Effector CD8-positive, alpha-beta T cell (primary cell): Measurements from ENCODE around the gene ZMIZ1.

Source experiments
- DNase-seq: peaks from one replicate; lab custom pipeline; 2025; lab: John Stamatoyannopoulos, UW

Gene ZMIZ1

GRCh38 chr10:79285315-79286197 is 216.8 kb downstream of the ZMIZ1 start:
- no peak for DNase-seq

DNA sequence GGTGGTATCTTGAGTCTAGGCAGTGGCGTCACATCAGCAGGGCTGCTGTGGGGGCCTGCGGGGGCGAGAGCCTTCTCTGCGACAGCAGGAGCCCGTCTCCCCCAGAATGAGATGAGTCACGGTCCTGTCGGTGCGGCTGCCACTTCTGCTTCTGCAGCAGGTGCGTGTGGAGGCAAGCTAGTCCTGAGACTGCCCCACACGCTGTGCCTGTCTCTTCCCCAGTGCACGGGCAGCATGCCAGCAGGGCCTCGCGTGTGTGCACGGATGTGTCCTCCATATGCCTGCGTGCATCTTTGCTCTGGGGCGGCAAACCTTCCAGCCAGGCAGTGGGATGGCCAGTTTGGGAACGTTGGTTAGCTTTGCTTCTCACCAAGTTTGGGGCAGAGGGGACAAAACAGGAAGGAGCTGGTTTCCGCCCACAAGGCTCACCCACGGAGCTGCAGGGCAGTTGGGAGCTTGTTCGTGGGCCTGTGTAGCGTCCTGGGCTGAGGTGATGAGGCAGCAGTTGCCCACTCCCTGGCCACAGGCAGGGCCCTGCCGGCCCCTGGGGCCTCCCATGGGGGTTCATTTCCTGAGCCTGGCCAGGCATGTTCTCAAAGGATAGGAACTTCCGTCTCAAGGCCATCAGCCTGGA is 217.7 kb downstream of the ZMIZ1 start:
- peak; percentile 38 for DNase-seq

DNA sequence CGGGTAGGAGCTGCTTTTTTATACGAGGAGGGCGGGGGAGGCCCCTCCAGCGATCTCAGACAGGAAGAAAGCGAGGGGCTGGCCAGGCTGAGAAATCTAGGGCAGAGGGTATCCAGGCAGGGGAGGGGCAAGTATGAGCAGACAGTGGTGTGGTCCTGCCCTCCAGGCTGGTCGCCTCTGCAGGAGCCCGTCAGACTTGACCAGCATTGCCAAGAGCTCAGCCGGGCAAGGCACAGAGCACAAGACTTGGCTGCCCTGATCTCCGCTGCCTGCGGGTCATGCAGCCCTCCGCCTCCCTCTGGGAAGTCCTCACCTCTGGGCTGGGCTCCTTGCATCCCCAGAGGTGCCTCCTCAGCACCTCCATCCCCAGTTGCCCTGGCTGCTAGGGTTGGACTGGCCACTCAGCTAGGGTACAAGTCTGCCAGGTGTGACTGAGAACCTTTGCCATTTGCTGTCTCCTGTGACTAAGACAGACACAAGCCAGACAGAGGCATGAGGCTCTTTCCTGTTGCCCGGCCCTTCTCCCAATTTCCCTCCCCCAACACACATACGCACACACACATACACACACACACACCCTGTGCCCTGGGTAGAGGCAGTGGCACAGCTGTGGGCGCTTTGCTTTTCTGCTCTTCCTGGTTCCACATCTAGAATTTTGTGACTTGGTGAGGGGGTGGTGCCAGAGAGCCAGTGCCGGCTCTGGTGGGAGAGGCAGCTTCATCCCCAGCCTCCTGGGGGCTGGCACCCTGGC is 219.4 kb downstream of the ZMIZ1 start:
- DNase-seq = no peak

- DNase-seq = no peak
Measured at GRCh38 chr10:79289801-79290200, 221.0 kb downstream of the ZMIZ1 start.

DNA sequence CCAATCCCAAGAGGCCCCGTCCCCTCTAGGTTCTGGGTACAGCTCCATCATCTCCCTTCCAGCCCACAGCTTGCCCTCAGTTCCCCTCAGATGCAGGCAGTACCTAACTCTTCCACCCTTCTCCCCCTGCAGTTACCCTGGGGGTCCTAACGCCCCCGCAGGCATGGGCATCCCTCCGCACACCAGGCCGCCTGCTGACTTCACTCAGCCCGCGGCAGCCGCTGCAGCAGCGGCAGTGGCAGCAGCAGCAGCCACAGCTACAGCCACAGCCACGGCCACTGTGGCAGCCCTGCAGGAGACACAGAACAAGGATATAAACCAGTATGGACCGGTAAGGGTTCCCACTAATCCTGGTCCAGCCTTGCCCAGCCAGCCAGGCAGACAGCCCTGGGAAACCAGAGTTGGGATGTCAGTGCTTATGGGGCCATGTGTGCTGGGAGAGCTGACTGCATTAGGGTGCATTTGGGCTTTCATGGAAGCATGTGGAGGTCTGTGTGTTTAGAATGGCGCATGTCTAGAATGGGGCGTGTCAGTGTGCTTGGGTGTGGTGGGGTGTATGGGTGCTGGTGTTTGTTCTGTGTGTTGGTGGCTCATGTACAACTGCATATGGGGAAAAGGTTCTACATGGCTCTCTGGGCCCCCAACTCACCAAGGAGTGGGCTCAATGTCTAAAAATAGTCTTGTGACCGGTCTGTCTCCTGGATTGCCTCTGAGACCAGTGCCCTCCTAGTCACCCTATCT is 223.4 kb downstream of the ZMIZ1 start:
- DNase-seq = no peak

GRCh38 chr10:79292891-79293746 is 224.4 kb downstream of the ZMIZ1 start:
- DNase-seq = no peak

DNA sequence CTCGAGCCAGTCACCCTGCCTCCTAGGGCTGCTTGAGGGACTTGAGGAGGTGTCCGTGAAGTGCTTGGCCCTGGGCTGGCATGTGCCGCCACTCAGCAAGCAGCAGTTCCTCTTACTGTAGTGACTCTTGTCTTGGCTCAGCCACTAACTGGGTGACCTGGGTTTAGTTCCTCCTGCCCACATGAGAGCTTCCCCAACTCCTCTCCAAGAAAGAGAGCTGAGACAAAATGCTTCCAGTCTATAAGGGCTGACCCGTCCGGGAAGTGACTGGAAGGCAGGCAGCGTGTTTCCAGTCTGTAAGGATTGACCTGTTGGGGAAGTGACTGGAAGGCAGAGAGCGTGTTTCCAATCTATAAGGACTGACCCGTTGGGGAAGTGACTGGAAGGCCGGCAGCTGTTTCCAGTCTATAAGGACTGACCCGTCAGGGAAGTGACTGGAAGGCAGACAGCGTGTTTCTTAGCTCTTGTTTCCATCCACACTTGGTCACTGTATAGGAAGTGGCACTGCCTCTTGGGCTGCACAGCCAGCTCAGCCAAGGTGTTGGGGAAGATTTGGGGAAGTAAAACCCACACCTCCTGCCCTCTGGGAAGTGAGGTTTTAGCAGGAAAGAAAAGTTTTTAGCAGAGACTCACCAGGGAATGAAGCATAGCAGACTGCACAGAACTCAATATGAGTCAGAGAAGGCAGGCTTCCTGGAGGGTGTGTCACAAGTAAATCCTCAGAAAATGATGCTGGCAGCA is 225.2 kb downstream of the ZMIZ1 start:
- no peak for DNase-seq

DNA sequence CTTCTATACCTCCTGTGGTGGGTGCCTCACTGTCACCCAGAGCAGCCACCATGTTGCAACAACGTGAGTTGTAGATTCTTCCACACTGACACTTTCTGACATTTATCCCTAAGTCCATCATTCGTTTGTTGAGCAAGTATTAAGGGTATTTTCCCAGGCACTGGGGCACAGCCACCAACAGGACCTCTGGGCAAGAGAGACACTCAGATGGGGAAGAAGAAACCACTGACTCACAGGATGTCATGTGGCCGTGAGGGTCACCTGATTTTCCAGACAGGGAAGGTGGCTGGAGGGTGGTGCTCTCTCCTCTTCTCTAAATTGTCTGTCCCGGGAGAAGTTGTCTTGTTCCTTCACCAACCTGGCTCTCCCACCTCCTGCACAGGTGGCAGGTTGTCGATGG is 226.8 kb downstream of the ZMIZ1 start:
- DNase-seq = no peak

- DNase-seq = no peak
Measured at GRCh38 chr10:79296431-79296830, 227.7 kb downstream of the ZMIZ1 start.

DNA sequence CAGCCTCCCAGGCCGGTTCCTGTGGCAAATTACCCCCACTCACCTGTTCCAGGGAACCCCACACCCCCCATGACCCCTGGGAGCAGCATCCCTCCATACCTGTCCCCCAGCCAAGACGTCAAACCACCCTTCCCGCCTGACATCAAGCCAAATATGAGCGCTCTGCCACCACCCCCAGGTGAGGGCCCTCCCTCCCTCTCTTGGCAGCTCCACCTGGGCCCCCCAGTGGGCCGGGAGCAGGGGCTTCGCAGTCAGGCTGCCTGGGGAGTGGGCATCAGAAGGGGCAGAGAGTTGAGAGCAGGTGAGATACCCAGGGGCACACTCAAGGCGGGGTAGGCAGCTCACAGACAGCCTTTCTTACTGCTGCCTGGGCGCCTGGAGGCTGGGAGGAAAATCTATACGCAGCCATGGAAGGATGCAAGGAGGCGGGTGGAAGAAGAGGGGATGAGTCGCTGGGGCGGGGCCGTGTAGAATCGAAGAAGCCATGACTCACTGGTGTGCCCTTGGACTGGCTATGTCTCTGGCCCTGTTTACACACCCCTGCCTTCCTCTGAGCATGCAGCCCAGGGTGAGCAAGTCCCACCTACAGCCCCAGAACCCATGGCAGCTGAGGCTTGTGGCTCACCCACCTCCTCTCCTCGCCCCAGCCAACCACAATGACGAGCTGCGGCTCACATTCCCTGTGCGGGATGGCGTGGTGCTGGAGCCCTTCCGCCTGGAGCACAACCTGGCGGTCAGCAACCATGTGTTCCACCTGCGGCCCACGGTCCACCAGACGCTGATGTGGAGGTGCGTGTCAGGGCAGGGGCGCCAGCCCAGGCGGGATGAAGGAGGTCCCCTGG is 229.9 kb downstream of the ZMIZ1 start:
- DNase-seq = no peak

DNA sequence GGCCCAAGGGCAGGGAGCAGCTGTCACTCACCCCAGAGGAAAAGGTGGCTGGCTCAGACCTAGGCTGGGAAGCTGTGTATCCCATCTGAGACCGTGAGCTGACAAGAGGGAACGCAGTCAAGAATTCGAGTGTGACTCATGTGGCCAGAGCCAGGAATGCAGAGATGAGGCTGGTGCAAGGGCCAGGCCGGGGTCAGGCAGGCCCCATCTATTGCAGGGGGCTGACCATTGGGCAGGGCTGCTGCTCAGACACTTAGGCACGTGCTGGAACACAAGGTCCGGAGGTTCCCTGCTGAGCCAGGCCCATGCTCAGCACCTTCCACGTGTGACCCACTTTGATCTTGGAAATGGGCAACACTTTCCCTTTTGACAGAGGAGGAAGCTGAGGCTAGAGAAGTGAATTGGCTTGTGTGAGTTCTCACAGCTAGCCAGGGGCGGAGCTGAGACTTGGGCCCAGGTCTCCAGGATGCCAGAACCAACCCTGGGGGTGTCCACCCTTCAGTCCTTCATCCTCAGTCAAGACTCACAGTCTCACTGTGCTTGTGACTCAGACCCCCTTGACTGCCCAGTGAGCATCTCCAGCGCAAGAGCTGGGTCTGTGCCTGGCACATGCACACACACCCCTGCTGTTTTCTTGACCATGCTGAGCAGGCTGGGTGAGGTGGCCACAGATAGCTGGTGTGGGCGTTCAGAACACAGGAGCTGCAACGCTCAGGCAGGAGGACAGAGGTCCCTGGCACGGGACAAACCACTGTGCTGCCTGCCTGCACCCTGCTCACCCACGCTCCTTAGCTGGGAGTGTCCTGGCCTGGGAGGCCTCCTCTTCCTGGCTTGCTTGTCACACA is 230.9 kb downstream of the ZMIZ1 start:
- no peak for DNase-seq

DNA sequence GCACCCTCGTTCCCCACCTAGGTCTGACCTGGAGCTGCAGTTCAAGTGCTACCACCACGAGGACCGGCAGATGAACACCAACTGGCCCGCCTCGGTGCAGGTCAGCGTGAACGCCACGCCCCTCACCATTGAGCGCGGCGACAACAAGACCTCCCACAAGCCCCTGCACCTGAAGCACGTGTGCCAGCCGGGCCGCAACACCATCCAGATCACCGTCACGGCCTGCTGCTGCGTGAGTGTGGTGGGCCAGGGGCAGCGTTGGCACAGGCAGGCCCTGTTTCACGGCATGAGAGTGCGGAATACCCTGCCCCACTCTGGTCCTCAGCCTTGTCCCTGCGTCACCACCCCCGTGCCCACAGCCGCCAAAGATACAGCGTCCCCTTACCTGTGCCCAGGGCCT is 231.9 kb downstream of the ZMIZ1 start:
- DNase-seq = no peak

DNA sequence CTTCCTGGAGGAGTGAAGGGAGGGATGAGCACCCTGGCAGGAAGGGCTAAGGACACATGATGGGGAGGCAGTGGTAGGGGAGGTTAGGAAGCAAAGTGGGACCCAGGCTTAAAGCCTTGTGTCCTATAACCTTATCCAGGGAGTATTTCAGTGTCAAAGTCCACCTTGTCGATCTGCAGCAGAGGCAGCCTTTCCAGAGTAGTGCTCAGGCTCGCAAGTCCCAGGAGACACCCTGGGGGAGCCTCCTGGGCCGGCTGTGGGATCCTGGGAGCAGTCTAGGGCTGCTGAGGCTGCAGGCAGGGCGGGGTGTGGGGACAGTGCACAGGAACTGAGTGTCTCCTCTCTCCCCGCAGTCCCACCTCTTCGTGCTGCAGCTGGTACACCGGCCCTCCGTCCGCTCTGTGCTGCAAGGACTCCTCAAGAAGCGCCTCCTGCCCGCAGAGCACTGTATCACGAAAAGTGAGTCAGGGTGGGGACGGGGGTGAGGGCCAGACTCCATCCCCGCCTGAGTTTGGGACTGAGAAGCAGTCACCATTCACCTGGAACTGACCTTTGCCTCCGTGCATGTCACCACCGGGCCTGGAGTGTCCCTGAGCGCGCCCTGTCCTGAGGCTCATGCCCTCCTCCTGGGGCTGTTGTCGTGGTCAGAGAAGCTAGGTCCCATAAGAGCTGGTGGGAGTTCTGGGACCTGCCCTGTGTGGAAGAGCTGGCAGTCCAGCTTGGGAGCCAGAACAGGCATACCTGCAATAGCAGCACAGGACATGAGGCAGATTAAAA is 233.2 kb downstream of the ZMIZ1 start:
- no peak for DNase-seq

- DNase-seq = no peak
Measured at GRCh38 chr10:79303631-79304478, 235.1 kb downstream of the ZMIZ1 start.

GRCh38 chr10:79304479-79305087 is 235.8 kb downstream of the ZMIZ1 start:
- DNase-seq = no peak

DNA sequence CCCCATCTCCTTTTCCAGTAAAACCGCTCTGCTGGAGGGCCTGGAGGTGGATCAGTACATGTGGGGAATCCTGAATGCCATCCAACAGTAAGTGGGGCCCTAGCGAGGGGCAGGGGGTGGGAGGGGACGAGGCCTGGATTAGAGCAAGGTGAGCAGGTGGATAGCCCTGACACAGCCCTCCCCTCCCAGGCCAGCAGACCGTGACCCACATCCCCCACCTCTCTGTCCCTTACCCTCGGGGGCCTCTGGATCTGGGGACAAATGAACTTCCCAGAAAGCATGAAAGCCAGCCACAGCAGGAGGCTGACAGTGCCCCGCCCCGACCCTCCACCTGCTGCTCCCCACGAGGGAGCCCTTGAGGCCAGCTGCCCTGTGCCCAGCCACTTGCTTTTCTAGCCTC is 236.7 kb downstream of the ZMIZ1 start:
- DNase-seq = no peak
